Muscle layer of colon (tissue), 2 donors: ENCODE results near the gene CHAC2.
"Not testable (repeated sequence)": the region's sequence is repeated elsewhere in the genome, so short reads cannot be mapped to it uniquely, and the experiment has no call there.

Experiments
- H3K27ac ChIP-seq: one replicate; pipeline ENCODE4 v1.7.0; 2013; ENCODE audit warnings: low read depth, mild to moderate bottlenecking, low read length, moderate library complexity
- H3K27me3 ChIP-seq, 2 donors: one replicate each; pipeline ENCODE4 v1.7.0; 2013; ENCODE audit warnings: low read length in 2 of 2, mild to moderate bottlenecking in 2 of 2; ENCODE audit not compliant: insufficient read depth in 2 of 2, control insufficient read depth in 1 of 2
- H3K36me3 ChIP-seq: one replicate; pipeline ENCODE4 v1.7.0; 2013; ENCODE audit warnings: mild to moderate bottlenecking, low read length; ENCODE audit not compliant: insufficient read depth
- H3K4me1 ChIP-seq: one replicate; pipeline ENCODE4 v1.7.0; 2013; ENCODE audit warnings: mild to moderate bottlenecking, low read length; ENCODE audit not compliant: insufficient read depth
- H3K4me3 ChIP-seq, 2 donors: one replicate each; pipeline ENCODE4 v1.7.0; 2013; ENCODE audit warnings: low read length in 2 of 2, low read depth in 1 of 2, mild to moderate bottlenecking in 1 of 2, moderate library complexity in 1 of 2
- H3K9ac ChIP-seq: one replicate; pipeline ENCODE4 v1.7.0; 2013; ENCODE audit warnings: low read length
- H3K9me3 ChIP-seq: one replicate; pipeline ENCODE4 v1.7.0; 2013; ENCODE audit warnings: mild to moderate bottlenecking, low read length
- donor health status: abdominal sarcoma.
- donor health status: Adenocarcinoma of cecum.

Gene CHAC2

GRCh38 chr2:53811601-53812000 lies 44.0 kb downstream of the CHAC2 start:
- Histone ChIP-seq H3K27ac (no peak overlapping the region), H3K4me1 (no peaks in the 10 kb centered on the region), H3K9me3 (no peaks in the 10 kb centered on the region), H3K9ac (no peak overlapping the region), H3K4me3 (no peak overlapping the region), H3K27me3 (no peaks in the 10 kb centered on the region), H3K36me3 (peaks cover 55% of the 10 kb centered on the region)

- no peak overlapping the region for H3K4me3 ChIP-seq
- no peaks in the 10 kb centered on the region for H3K27me3 ChIP-seq
- H3K9ac ChIP-seq, result no peak overlapping the region
- H3K27ac ChIP-seq, result no peak overlapping the region
- H3K4me1 ChIP-seq, result no peaks in the 10 kb centered on the region
- peaks cover 47% of the 10 kb centered on the region for H3K36me3 ChIP-seq
- no peaks in the 10 kb centered on the region for H3K9me3 ChIP-seq
These were observed 45.5 kb downstream of the CHAC2 start for GRCh38 chr2:53813151-53813550.

DNA sequence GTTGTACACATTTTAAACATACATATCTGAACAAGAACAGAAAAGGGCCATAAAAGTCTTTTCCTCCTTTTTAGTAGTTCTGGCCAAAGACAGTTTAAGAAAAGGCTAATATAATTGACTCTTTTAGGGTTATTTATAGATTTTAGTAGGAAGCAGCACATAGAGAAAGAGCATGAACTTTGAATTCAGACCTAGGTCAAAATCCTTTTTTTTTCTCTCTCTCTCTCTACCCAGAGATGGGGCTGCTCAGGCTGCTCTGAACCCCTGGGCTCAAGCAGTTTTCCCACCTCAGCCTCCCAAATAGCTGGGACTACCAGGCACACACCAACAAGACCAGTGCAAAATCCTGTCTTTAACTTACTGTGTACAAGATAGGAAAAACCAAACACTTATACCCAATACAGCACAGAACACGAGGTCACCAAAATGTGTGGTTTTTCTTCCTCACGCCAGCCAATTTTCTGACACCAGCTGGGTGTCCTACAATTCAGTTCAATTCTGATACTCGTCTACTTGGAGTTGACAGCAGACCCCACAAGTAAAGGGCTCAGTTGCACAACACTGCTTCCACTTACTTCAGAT lies 51.3 kb downstream of the CHAC2 start:
- no peaks in the 10 kb centered on the region for H3K27me3 ChIP-seq
- no peak overlapping the region for H3K27ac ChIP-seq
- no peaks in the 10 kb centered on the region for H3K4me1 ChIP-seq
- no peaks in the 10 kb centered on the region for H3K9me3 ChIP-seq
- H3K9ac ChIP-seq, result no peak overlapping the region
- H3K36me3 ChIP-seq, result peaks cover 25% of the 10 kb centered on the region
- H3K4me3 ChIP-seq, result no peak overlapping the region

GRCh38 chr2:53819634-53820033 lies 52.0 kb downstream of the CHAC2 start:
- Histone ChIP-seq H3K9me3 (no peaks in the 10 kb centered on the region), H3K36me3 (peaks cover 25% of the 10 kb centered on the region), H3K4me3 (no peak overlapping the region), H3K27ac (no peak overlapping the region), H3K4me1 (no peaks in the 10 kb centered on the region), H3K27me3 (no peaks in the 10 kb centered on the region), H3K9ac (no peak overlapping the region)

DNA sequence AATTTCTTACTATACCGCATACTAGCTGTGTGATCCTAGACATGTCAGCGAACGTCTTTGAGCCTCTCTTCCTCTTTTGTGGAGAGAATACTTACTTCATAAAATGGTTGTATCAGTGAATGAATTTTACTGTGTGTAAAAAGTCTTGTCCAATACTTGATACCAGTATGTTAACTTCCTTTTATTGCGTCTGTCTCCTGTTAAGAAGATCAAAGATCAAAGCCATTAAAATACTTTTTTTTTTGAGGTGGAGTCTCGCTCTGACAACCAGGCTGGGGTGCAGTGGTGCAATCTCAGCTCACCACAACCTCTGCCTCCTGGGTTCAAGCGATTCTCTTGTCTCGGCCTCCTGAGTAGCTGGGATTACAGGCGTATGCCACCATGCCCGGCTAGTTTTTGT lies 52.4 kb downstream of the CHAC2 start:
- Histone ChIP-seq H3K4me1 (no peaks in the 10 kb centered on the region), H3K27me3 (no peaks in the 10 kb centered on the region), H3K27ac (no peak overlapping the region), H3K36me3 (peaks cover 25% of the 10 kb centered on the region), H3K4me3 (no peak overlapping the region), H3K9me3 (no peaks in the 10 kb centered on the region), H3K9ac (no peak overlapping the region)

DNA sequence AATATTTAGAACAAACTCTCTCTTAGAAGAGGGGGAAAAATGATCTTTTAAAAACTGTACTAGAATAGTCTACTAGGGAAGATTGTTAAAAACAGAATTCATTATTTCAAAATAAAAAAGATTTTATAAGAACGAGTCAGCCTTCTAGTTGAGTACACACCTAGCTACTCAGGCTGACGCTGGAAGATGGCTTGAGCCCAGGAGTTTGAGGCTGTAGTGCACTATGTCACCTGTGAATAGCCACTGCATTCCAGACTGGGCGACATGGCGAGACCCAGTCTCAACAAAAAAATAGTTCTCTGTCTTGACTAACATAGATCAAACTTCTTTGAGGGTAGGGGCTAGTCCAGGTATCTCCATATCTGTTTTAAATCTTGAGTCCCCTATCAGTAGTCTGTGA lies 53.1 kb downstream of the CHAC2 start:
- Histone ChIP-seq H3K9me3 (no peaks in the 10 kb centered on the region), H3K27ac (no peak overlapping the region), H3K4me3 (no peak overlapping the region), H3K9ac (no peak overlapping the region), H3K36me3 (peaks cover 25% of the 10 kb centered on the region), H3K4me1 (no peaks in the 10 kb centered on the region), H3K27me3 (no peaks in the 10 kb centered on the region)

GRCh38 chr2:53821810-53822209 lies 54.2 kb downstream of the CHAC2 start:
- H3K4me1 ChIP-seq, result no peaks in the 10 kb centered on the region
- H3K36me3 ChIP-seq, result peaks cover 25% of the 10 kb centered on the region
- no peak overlapping the region for H3K9ac ChIP-seq
- no peaks in the 10 kb centered on the region for H3K27me3 ChIP-seq
- no peak overlapping the region for H3K4me3 ChIP-seq
- no peak overlapping the region for H3K27ac ChIP-seq
- no peaks in the 10 kb centered on the region for H3K9me3 ChIP-seq

DNA sequence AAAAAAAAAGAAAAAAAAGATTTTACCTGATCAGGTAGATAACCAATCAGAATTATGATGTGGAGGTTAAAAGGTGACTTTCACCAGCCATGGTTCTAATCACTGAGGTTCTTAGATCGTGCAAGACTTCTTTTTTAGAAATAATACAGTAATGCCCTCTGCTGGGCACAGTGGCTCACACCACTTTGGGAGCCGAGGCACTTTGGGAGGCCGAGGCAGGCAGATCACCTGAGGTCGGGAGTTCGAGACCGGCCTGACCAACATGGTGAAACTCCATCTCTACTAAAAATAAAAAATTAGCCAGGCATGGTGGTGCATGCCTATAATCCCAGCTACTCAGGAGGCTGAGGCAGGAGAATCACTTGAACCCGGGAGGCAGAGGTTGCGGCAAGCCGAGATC lies 56.0 kb downstream of the CHAC2 start:
- not testable (repeated sequence) for H3K4me1 ChIP-seq, H3K27me3 ChIP-seq, H3K9me3 ChIP-seq, H3K9ac ChIP-seq, H3K27ac ChIP-seq, H3K4me3 ChIP-seq
- H3K36me3 ChIP-seq, result peaks cover 16% of the 10 kb centered on the region
